ENCODE results near the gene OVAAL.

Gene OVAAL

DNA sequence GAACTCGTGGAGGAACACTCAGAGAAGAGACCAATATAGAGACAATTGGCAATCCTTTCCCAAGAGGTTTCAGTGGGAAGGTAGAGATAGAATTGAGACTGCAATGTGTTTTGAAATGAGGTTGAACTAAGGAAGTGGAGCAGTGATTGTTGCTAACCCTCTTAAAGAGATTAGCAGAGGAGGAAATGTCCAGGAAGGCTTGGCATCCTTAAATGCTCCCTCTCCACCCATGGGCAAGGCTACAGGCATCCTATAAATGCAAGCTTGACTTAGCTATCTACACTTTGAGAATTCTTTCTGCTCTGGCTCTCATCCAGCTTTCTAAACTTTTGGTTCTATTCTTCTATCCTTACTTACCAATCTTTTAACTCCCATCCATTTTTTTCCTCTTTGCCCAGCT is 42.7 kb downstream of the OVAAL start:
- Histone ChIP-seq H3K4me1 (ENCODE audit: control insufficient read depth, low read length) (no peaks in the 10 kb centered on the region), H3K36me3 (ENCODE audit: control insufficient read depth, low read length) (no peaks in the 10 kb centered on the region), H3F3A (ENCODE audit: control insufficient read depth, insufficient read depth) (no peaks in the 10 kb centered on the region), H3K9me2 (replicated peaks; ENCODE audit: control insufficient read depth, low read length) (no peaks in the 10 kb centered on the region), H3K27ac (ENCODE audit: low read depth, low read length) (no peak overlapping the region), H3K4me3 (ENCODE audit: low read length) (no peak overlapping the region), H4K20me1 (ENCODE audit: control insufficient read depth, insufficient read depth, low read depth, low read length) (no peaks in the 10 kb centered on the region), H3K79me2 (ENCODE audit: control insufficient read depth, low read length) (no peaks in the 10 kb centered on the region), H3K9me3 (ENCODE audit: control insufficient read depth, insufficient read depth, low read length) (no peaks in the 10 kb centered on the region), H3K4me2 (ENCODE audit: low read length) (no peak overlapping the region), H3K27me3 (ENCODE audit: control insufficient read depth, low read length) (peaks cover 4% of the 10 kb centered on the region; the same call in 1 of the 2 replicates)
- no peak for TF ChIP-seq EZH2phosphoT487 (IDR thresholded peaks at IDR 0.05; ENCODE audit: borderline replicate concordance, low read length)
- TF ChIP-seq, protein P1, sequence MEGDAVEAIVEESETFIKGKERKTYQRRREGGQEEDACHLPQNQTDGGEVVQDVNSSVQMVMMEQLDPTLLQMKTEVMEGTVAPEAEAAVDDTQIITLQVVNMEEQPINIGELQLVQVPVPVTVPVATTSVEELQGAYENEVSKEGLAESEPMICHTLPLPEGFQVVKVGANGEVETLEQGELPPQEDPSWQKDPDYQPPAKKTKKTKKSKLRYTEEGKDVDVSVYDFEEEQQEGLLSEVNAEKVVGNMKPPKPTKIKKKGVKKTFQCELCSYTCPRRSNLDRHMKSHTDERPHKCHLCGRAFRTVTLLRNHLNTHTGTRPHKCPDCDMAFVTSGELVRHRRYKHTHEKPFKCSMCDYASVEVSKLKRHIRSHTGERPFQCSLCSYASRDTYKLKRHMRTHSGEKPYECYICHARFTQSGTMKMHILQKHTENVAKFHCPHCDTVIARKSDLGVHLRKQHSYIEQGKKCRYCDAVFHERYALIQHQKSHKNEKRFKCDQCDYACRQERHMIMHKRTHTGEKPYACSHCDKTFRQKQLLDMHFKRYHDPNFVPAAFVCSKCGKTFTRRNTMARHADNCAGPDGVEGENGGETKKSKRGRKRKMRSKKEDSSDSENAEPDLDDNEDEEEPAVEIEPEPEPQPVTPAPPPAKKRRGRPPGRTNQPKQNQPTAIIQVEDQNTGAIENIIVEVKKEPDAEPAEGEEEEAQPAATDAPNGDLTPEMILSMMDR (IDR thresholded peaks at IDR 0.05; ENCODE audit: low read depth, low read length, poor library complexity, severe bottlenecking): no peak

DNA sequence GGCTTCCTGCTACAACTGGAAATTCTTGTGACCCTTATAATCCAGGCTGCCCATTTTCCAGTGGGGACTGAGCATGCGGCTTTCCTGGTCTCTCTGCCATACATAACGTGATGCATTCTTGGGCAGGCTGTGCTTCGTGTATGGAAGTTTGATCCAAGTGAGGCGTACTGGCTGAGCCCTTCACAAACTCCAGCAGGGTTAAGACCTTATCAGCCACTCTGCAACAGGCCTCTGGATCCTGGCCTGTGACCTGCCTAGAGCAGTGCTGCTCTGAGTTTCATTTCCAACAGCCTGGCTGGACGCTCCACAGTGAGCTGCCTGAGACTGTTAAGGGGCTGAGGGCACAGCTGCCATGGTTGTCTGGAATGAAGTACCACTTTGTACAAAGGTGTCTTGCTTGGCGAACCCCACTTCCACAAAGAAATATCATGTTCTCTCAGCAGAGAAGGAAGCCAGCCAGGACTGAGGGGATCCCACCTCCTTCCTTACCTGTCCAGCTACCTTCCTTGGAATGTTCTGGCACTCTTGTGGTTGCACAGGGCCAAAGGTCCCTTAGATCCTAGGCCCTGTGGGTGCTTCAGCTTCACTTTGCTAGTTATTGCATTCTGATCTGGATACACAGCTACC is 44.6 kb downstream of the OVAAL start:
- Histone ChIP-seq H3F3A (ENCODE audit: control insufficient read depth, insufficient read depth) (no peaks in the 10 kb centered on the region), H3K4me1 (ENCODE audit: control insufficient read depth, low read length) (no peaks in the 10 kb centered on the region), H4K20me1 (ENCODE audit: control insufficient read depth, insufficient read depth, low read depth, low read length) (no peaks in the 10 kb centered on the region), H3K27ac (ENCODE audit: low read depth, low read length) (no peak overlapping the region), H3K79me2 (ENCODE audit: control insufficient read depth, low read length) (no peaks in the 10 kb centered on the region), H3K4me2 (ENCODE audit: low read length) (no peak overlapping the region), H3K4me3 (ENCODE audit: low read length) (no peak overlapping the region), H3K36me3 (ENCODE audit: control insufficient read depth, low read length) (no peaks in the 10 kb centered on the region), H3K27me3 (ENCODE audit: control insufficient read depth, low read length) (peaks cover 4% of the 10 kb centered on the region; the same call in 1 of the 2 replicates), H3K9me2 (replicated peaks; ENCODE audit: control insufficient read depth, low read length) (no peaks in the 10 kb centered on the region), H3K9me3 (ENCODE audit: control insufficient read depth, insufficient read depth, low read length) (no peaks in the 10 kb centered on the region)
- TF ChIP-seq, protein P1 (IDR thresholded peaks at IDR 0.05; ENCODE audit: low read depth, low read length, poor library complexity, severe bottlenecking): no peak
- no peak for TF ChIP-seq EZH2phosphoT487 (IDR thresholded peaks at IDR 0.05; ENCODE audit: borderline replicate concordance, low read length)

DNA sequence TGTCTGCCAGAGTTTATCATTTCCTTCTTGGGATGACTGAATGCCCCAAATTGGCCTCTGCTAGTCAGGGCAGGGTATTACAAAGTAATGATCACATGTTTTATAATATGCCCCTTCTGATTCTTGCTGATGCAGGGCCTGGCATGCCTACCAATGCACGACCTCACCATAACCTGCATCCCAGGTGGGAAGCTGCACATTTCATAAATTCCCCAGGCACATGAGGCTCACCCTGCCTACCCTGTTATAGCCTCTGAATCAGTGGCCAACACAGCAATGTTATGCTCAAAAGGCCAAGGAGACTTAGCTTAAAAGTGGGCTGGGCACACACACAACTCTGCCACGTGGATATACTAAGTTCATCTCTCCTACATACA is 45.1 kb downstream of the OVAAL start:
- H3K9me3 ChIP-seq (ENCODE audit: control insufficient read depth, insufficient read depth, low read length): no peaks in the 10 kb centered on the region
- TF ChIP-seq, protein P1 (IDR thresholded peaks at IDR 0.05; ENCODE audit: low read depth, low read length, poor library complexity, severe bottlenecking): no peak
- TF ChIP-seq EZH2phosphoT487 (IDR thresholded peaks at IDR 0.05; ENCODE audit: borderline replicate concordance, low read length): no peak
- H3K4me2 ChIP-seq (ENCODE audit: low read length): no peak overlapping the region
- H3K36me3 ChIP-seq (ENCODE audit: control insufficient read depth, low read length): no peaks in the 10 kb centered on the region
- no peaks in the 10 kb centered on the region for H4K20me1 ChIP-seq (ENCODE audit: control insufficient read depth, insufficient read depth, low read depth, low read length)
- no peaks in the 10 kb centered on the region for H3K4me1 ChIP-seq (ENCODE audit: control insufficient read depth, low read length)
- H3K79me2 ChIP-seq (ENCODE audit: control insufficient read depth, low read length): no peaks in the 10 kb centered on the region
- no peak overlapping the region for H3K4me3 ChIP-seq (ENCODE audit: low read length)
- H3F3A ChIP-seq (ENCODE audit: control insufficient read depth, insufficient read depth): no peaks in the 10 kb centered on the region
- H3K9me2 ChIP-seq (replicated peaks; ENCODE audit: control insufficient read depth, low read length): no peaks in the 10 kb centered on the region
- no peak overlapping the region for H3K27ac ChIP-seq (ENCODE audit: low read depth, low read length)
- H3K27me3 ChIP-seq (ENCODE audit: control insufficient read depth, low read length): peaks cover 4% of the 10 kb centered on the region; the same call in 1 of the 2 replicates

Measured in DOHH2 (cell line).